Ectodermal cell (in vitro differentiated cells): Measurements from ENCODE around the gene RAB43.

ENCODE experiments used
- H3K27ac ChIP-seq: 2 replicates; pipeline ENCODE4 v1.7.0; 2013; ENCODE audit warnings: mild to moderate bottlenecking, low read depth, low read length; ENCODE audit not compliant: insufficient read depth, poor library complexity, severe bottlenecking
- H3K27me3 ChIP-seq: 2 replicates; pipeline ENCODE4 v1.7.0; 2013; ENCODE audit warnings: mild to moderate bottlenecking, low read length; ENCODE audit not compliant: insufficient read depth, control insufficient read depth, poor library complexity, severe bottlenecking
- H3K36me3 ChIP-seq: one replicate; pipeline ENCODE4 v1.7.0; 2013; ENCODE audit warnings: low read length; ENCODE audit not compliant: control insufficient read depth, insufficient read depth
- H3K4me1 ChIP-seq: one replicate; pipeline ENCODE4 v1.7.0; 2013; ENCODE audit warnings: low read length; ENCODE audit not compliant: control insufficient read depth, insufficient read depth
- H3K4me3 ChIP-seq: 2 replicates; pipeline ENCODE4 v1.7.0; 2013; ENCODE audit warnings: low read depth, low read length, control low read depth; ENCODE audit not compliant: insufficient read depth
- H3K9me3 ChIP-seq: 2 replicates; pipeline ENCODE4 v1.7.0; 2013; ENCODE audit warnings: mild to moderate bottlenecking, low read length, moderate library complexity; ENCODE audit not compliant: control insufficient read depth
- WGBS, 2 experiments: methylation state at CpG; one replicate each; pipeline ENCODE4 v1.1.7; 2013; ENCODE audit warnings: missing lambda C conversion rate in 2 of 2; 5-methylcytosine and 5-hydroxymethylcytosine counted together

Gene RAB43

GRCh38 chr3:129061023-129061887 is 60.3 kb downstream of the RAB43 start:
- no peak overlapping the region for H3K4me3 ChIP-seq
- WGBS, 2 experiments: 90 to 91% methylated on average over 19 of the region's 19 CpGs
- no peaks in the 10 kb centered on the region for H3K9me3 ChIP-seq
- H3K27me3 ChIP-seq: no peaks in the 10 kb centered on the region
- H3K27ac ChIP-seq: no peak overlapping the region
- H3K4me1 ChIP-seq: no peaks in the 10 kb centered on the region
- no peaks in the 10 kb centered on the region for H3K36me3 ChIP-seq

DNA sequence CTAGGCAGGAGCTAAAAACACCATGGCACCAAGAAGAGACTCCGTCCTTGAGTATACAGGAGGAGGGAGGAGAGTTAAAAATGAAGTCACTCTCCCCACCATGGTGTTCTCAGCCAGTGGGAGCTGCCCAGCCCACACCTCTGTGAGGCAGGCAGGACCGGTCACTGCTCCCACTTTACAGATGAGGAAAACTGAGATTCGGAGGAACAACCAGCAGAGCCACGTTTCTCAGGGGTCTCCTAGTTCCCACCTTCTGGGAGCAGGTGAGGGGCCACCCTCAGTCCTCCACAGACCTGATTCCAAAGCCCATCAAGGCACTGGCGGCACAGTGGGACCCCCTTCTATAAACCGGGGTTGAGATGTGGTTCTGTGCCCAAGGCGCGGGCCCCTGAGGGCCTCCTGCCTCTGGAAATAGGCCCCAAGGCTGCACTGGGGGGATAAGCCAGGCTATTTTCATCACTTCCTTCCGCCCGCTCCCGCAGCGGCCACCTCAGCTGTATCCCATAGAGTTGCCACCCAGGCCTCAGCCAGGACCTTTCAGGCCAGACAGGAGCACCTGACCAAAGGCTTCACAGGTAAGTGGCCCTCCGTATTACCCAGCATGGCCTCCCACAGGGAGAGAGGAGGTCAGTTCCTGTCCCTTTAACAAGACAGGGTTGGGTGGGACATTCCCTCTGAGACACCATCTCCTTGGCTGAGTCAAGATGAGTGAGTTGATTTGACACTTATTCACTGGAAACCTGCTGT is 61.2 kb downstream of the RAB43 start, which contains the start of gene GP9:
GP9 (plus strand) TSS at position 504 of the 747 bp plus-strand sequence. CDS start 961 bp downstream, outside the sequence.
- H3K36me3 ChIP-seq: no peaks in the 10 kb centered on the region
- H3K27ac ChIP-seq: no peak within 1 kb of the TSS
- no peaks in the 10 kb centered on the region for H3K9me3 ChIP-seq
- no peaks in the 10 kb centered on the region for H3K4me1 ChIP-seq
- H3K4me3 ChIP-seq: no peak within 1 kb of the TSS
- WGBS, 2 experiments: 90 to 92% methylated on average over 13 of the region's 13 CpGs
- H3K27me3 ChIP-seq: no peaks in the 10 kb centered on the region

GRCh38 chr3:129059311-129059958 is 62.2 kb downstream of the RAB43 start:
- H3K9me3 ChIP-seq: no peaks in the 10 kb centered on the region
- no peak overlapping the region for H3K4me3 ChIP-seq
- H3K36me3 ChIP-seq: no peaks in the 10 kb centered on the region
- WGBS, 2 experiments: 91 to 92% methylated on average over 11 of the region's 11 CpGs
- no peak overlapping the region for H3K27ac ChIP-seq
- no peaks in the 10 kb centered on the region for H3K4me1 ChIP-seq
- no peaks in the 10 kb centered on the region for H3K27me3 ChIP-seq

DNA sequence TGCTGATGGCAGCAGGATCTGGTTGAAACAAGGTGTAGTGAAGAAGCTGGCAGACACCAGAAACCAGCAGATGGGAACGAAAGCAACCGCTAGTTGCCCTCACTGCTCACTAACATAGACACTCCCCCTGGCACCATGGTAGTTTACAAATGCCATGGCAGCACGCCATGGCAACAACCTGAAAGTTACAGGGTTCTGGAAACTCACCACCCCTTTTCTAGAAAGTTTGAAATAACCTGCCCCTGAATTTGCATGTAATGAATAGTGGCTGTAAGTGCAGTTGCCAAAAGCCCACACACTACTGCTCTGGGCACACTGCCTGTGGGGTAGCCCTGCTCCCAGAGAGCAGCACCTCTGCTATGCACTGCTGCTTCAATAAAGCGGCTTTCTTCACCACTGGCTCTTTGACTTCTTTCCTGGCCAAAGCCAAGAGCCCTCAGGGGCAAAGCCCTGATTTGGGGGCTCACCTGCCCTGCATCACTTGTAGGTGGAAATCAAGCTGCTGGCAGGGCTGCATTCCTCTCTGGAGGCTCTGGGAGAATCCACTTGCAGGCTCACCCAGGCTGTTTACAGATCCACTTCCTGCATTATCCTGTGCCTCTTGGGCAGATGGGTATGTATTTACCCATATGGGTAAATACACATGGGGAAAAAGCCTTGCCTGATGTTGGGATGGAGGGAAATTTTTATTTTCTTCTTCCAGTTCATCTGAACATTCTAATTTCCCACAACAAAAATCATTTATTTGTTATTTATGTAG is 63.0 kb downstream of the RAB43 start:
- H3K4me1 ChIP-seq: no peaks in the 10 kb centered on the region
- no peaks in the 10 kb centered on the region for H3K9me3 ChIP-seq
- no peak overlapping the region for H3K4me3 ChIP-seq
- H3K27me3 ChIP-seq: no peaks in the 10 kb centered on the region
- no peaks in the 10 kb centered on the region for H3K36me3 ChIP-seq
- no peak overlapping the region for H3K27ac ChIP-seq
- 86 to 89% methylated on average over 4 of the region's 4 CpGs for WGBS, 2 experiments

- H3K4me3 ChIP-seq: no peak overlapping the region
- no peak overlapping the region for H3K27ac ChIP-seq
- no peaks in the 10 kb centered on the region for H3K27me3 ChIP-seq
- H3K4me1 ChIP-seq: no peaks in the 10 kb centered on the region
- no peaks in the 10 kb centered on the region for H3K36me3 ChIP-seq
- H3K9me3 ChIP-seq: no peaks in the 10 kb centered on the region
- 94 to 95% methylated on average over 4 of the region's 4 CpGs for WGBS, 2 experiments
Observed at GRCh38 chr3:129057249-129057648, 64.4 kb downstream of the RAB43 start.

DNA sequence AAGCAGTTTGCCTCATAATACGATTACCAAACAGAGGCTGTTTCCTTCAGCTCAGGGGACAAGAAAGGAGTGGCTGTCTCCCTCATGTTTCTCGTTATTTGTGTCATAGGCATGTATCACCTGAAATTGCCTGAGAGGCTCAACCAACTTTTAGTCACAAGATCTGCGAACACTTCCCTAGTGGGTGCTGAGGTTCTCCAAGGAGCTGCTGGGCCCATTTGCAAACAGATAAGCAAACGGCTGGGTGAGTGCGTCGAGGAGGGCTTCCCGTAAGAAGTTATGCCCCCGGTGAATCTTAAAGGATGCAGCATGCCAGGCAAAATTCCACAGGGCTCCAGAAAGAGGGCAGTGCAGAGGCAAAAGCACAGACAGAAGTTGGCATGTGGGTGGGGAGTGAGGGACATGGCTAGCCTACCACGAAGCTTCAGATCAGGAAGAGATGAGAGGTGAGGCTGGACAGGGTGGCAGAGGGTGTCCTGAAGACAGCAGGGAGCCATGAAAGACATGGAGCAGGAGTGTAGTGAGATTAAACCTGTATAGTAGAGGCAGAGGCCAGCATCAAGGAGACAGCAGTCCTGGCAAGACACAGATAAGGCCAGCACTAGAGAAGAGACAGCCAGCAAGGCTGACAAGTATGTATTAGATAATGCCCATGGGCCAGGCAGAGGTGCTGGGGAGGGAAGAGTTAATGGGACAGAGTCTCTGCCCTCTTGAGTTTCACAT is 65.0 kb downstream of the RAB43 start:
- Histone ChIP-seq H3K4me3 (no peak overlapping the region), H3K27ac (no peak overlapping the region), H3K4me1 (no peaks in the 10 kb centered on the region), H3K36me3 (no peaks in the 10 kb centered on the region), H3K9me3 (no peaks in the 10 kb centered on the region), H3K27me3 (no peaks in the 10 kb centered on the region)
- 82 to 84% methylated on average over 9 of the region's 9 CpGs for WGBS, 2 experiments

- no peaks in the 10 kb centered on the region for H3K27me3 ChIP-seq
- H3K9me3 ChIP-seq: no peaks in the 10 kb centered on the region
- H3K4me3 ChIP-seq: no peak overlapping the region
- 92 to 94% methylated on average over 3 of the region's 3 CpGs for WGBS, 2 experiments
- no peaks in the 10 kb centered on the region for H3K36me3 ChIP-seq
- no peaks in the 10 kb centered on the region for H3K4me1 ChIP-seq
- H3K27ac ChIP-seq: no peak overlapping the region
Observed at GRCh38 chr3:129054605-129055104, 66.9 kb downstream of the RAB43 start.

- Histone ChIP-seq H3K4me3 (no peak overlapping the region), H3K9me3 (no peaks in the 10 kb centered on the region), H3K36me3 (no peaks in the 10 kb centered on the region), H3K27me3 (no peaks in the 10 kb centered on the region), H3K27ac (no peak overlapping the region), H3K4me1 (no peaks in the 10 kb centered on the region)
- WGBS, 2 experiments: 94 to 95% methylated on average over 5 to 6 of the region's 6 CpGs
Observed at GRCh38 chr3:129052675-129053074, 68.9 kb downstream of the RAB43 start.

- 85 to 90% methylated on average over 5 of the region's 5 CpGs for WGBS, 2 experiments
- H3K27me3 ChIP-seq: no peaks in the 10 kb centered on the region
- H3K4me3 ChIP-seq: no peak overlapping the region
- H3K36me3 ChIP-seq: no peaks in the 10 kb centered on the region
- H3K27ac ChIP-seq: no peak overlapping the region
- no peaks in the 10 kb centered on the region for H3K4me1 ChIP-seq
- no peaks in the 10 kb centered on the region for H3K9me3 ChIP-seq
Observed at GRCh38 chr3:129051871-129052340, 69.7 kb downstream of the RAB43 start.
